Measurements from ENCODE around the gene SULT2B1. TPM values are rescaled to one million over a fixed set of nuclear protein-coding genes. Genes with fewer than 3 reads are reported as not detected.
"Not testable (repeated sequence)": the region's sequence is repeated elsewhere in the genome, so short reads cannot be mapped to it uniquely, and the experiment has no call there.

SULT2B1 gene
- total RNA-seq (2014; rRNA removed; shearing (Covaris generic); ENCODE audit: low replicate concordance): 0.20 TPM in 1 of 2 replicates, not detected in the other

DNA sequence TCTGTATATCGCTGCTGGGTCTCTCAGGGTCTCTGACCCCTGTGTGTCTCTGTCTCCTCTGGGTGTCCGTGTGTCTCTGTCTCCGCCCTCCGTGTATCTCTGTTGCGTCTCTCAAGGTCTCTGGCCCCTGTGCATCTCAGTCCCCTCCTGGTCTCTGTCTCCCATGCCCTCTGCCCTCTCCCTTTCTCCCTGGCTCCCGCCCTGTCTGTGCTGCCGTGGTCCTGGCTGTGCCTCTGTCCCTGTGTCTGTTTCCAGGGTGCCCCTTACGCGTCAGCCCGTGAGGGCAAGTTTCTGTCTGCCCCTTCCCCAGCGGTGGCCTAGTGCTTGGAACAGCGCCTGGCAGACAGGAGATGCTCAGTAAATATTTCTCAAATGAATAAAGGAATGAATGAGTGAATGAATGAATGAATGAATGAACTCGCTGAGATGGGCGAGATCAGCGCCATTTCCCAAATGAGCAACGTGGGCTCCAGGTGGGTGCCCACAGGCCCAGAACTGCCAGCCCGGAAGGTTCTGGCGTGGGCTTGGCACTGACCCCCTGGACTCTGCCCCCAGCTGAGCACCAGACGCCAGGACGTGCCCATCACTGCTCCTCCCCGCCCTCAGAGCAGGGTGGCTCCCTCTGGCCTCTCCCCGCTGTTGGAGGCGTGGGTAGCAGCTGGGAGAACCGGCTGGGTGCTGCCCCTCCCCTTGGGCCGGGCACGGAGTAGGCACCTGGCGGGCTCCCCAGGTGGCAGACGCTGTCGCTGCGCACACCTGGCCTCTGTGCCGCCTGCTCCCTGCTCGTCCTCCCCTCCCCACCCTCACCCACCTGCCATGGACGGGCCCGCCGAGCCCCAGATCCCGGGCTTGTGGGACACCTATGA lies at the start of gene SULT2B1:
SULT2B1 (plus strand) TSS at position 736 of the 866 bp plus-strand sequence; CDS start at position 817, 81 bp downstream.
- no peak for DNase-seq (ENCODE audit: low read depth)
- in situ Hi-C loops (cut with HindIII; ENCODE audit: low pct_unique_long_range_greater_than_20kb, low sequenced_read_pairs): no loop called here

DNA sequence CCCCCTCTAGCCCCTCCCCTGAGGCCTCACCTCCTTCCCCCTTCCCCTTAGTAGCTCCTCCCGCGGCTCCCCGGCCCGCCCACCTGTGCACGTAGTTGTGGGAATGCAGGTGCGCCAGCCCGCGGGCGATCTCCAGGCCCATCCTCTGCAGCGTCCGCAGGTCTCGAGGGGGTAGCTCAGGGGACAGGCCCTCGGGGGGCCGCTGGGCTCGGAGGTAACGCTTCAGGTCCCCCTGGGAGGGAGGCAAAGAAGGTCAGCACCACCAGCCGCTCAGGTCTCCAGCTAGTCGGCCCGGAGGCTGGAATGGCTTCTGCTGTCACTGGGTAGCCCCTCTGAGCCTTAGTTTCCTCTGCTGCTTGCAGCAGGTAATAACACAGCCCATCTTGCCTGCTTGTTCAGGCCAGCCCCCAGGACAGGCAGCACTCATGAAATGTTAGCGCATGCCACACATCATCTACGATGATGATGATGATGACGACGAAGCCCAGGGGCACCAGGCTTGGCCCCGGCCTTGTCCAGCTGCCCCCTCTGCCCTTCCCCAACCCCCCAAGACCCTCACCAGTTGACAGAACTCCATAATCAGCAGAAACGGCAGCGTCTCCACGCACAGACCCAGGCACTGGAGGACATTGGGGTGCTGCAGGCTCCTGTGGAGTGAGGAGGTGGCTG lies 49.5 kb upstream of the SULT2B1 start:
- in situ Hi-C loops (cut with HindIII; ENCODE audit: low pct_unique_long_range_greater_than_20kb, low sequenced_read_pairs): no loop called here

GRCh38 chr19:48506138-48506733 lies 45.7 kb upstream of the SULT2B1 start:
- peak; percentile 46 for DNase-seq (ENCODE audit: low read depth)
- in situ Hi-C loops (cut with HindIII; ENCODE audit: low pct_unique_long_range_greater_than_20kb, low sequenced_read_pairs): no loop called here

More for the DNA sequence above, 49.5 kb upstream of the SULT2B1 start:
- DNase-seq (ENCODE audit: low read depth): no peak

- no peak for DNase-seq (ENCODE audit: low read depth)
- in situ Hi-C loops (cut with HindIII; ENCODE audit: low pct_unique_long_range_greater_than_20kb, low sequenced_read_pairs): no loop called here
These were observed 44.0 kb upstream of the SULT2B1 start for GRCh38 chr19:48507911-48508439.

- no peak for DNase-seq (ENCODE audit: low read depth)
- in situ Hi-C loops (cut with HindIII; ENCODE audit: low pct_unique_long_range_greater_than_20kb, low sequenced_read_pairs): no loop called here
These were observed 43.1 kb upstream of the SULT2B1 start for GRCh38 chr19:48508729-48509411.

DNA sequence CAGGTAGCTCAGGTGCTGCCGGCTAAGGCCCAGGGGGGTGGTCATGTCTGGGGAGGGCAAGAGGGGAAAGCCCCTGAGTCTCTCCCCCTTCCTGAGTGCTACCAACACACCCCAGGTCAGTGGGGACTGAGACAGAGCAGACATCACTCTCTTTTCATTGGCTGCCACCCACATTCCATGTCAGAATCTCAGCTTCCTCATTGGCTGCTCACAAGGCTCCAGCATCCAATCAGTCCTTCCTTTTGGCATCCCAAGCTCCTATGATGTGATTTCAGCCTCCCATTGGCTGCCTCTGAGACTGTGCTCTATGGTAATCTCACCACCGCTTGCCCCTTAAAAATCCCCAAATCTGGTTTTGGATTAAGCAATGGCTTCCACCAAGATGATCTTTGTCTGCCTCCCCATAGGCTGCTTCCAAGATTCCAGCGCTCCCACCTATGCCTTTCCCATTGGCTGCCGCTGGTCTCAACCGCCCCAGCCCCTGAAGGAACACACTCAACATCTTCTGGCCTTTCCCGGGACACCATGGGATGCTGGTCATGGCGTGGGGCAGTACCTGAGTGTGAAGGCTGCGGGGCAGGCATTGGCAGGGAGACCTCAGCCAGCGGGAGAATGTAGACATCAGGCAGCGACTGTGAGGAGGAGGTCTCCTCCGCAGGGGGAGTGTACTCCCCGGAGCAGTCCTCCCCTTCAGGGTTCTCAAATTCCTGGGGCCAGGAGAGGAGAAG lies 42.3 kb upstream of the SULT2B1 start:
- in situ Hi-C loops (cut with HindIII; ENCODE audit: low pct_unique_long_range_greater_than_20kb, low sequenced_read_pairs): no loop called here
- DNase-seq (ENCODE audit: low read depth): no peak

GRCh38 chr19:48510421-48511268 lies 41.3 kb upstream of the SULT2B1 start:
- in situ Hi-C loops (cut with HindIII; ENCODE audit: low pct_unique_long_range_greater_than_20kb, low sequenced_read_pairs): no loop called here
- no peak for DNase-seq (ENCODE audit: low read depth)

DNA sequence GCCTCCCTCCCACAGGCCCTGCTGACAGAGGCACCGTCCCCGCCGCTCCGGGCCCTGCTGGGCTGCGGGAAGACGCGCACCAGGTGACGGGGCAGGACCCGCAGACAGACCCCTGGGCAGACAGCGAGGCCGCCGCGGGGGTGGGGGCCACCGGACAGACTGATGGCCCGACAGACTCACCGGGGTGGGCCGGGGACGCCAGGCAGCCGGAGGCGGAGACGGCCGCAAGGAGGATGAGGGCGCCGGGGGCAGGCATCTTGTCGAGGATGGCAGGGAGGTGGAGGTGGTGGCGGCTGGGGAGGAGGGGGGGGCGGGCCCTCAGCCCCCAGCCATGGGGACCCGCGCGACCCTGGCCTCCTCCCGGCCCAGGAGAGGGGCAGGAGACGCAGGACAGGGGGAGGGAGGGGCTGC lies 40.6 kb upstream of the SULT2B1 start:
- in situ Hi-C loops (cut with HindIII; ENCODE audit: low pct_unique_long_range_greater_than_20kb, low sequenced_read_pairs): no loop called here
- no peak for DNase-seq (ENCODE audit: low read depth)

DNA sequence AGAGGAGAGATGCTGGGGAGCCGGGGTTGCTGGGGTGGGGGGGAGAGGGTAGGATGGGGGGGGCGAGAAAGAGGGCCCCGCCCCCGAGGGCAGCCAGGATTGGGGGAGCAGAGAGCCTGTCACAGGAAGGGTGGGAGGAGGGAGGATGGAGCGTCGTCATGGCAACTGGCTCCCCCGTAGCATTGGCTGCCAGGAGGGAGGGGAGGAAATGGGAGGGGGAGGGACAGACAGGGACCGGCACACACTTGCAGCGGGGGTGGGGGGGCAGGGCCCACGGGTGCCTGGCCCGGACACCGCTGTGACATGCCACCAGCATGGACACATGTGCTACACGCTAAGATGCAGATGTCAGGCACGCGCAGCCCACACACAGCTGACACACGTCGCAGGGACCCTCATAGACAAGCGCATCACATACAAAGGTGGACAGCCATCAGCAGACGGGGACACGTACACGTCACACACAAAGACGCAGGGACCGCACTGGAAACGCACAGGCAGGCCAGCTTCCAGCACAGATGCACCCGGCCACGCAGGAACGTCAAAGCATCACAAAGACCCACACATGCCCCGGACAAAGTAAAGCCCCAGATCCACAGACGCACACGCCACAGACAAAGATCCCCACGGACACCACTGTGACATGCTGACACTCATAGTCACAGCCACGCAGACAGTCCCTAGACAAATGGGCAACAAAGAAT lies 40.0 kb upstream of the SULT2B1 start, which contains the start of gene LMTK3:
LMTK3 (minus strand) TSS at position 36 of the 704 bp plus-strand sequence. CDS start 259 bp downstream, outside the sequence.
- in situ Hi-C loops (cut with HindIII; ENCODE audit: low pct_unique_long_range_greater_than_20kb, low sequenced_read_pairs): no loop called here
- DNase-seq (ENCODE audit: low read depth): no peak

- in situ Hi-C loops (cut with HindIII; ENCODE audit: low pct_unique_long_range_greater_than_20kb, low sequenced_read_pairs): no loop called here
- no peak for DNase-seq (ENCODE audit: low read depth)
These were observed 39.3 kb upstream of the SULT2B1 start for GRCh38 chr19:48512504-48513288.

DNA sequence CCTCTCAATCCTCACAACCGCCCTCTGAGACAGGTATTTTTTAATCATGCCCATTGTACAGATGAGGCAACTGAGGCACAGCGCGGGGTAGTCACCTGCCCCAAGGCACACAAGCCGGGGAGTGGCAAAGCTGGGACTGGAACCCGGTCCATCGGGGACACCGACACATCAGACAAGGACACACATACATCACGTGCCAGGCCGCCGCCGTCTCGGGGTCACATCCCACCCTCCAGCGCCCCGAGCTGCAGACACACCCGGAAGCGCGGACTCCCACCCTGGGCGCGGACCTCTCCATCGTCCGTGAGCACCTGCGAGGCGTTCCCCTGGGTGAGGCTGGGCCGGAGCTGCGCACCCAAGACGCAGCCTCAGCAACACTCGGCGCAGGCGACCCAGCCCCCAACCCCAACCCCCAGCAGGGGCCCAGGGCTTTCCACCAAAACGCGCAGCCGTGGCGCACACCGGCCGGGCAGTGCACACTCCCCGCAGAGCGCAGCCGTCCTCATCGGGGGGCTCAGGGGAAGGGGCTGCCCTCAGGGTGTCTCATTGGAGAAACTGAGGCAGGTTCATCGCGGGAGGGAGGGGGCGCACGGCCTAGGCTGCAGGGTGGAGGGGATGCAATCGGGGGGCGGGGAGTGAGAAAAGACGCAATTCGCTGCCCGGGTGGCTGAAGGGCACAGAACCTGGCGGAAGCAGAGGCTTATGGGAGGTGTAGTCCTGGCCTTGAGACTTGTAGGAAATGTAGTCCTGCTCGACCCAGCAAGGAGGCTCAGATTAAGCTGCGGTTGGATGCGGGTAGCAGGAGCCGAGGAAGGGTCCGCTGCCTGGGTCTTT lies 38.5 kb upstream of the SULT2B1 start:
- DNase-seq (ENCODE audit: low read depth): peak; percentile 58
- in situ Hi-C loops (cut with HindIII; ENCODE audit: low pct_unique_long_range_greater_than_20kb, low sequenced_read_pairs): no loop called here

- no peak for DNase-seq (ENCODE audit: low read depth)
- in situ Hi-C loops (cut with HindIII; ENCODE audit: low pct_unique_long_range_greater_than_20kb, low sequenced_read_pairs): no loop called here
These were observed 37.9 kb upstream of the SULT2B1 start for GRCh38 chr19:48514123-48514458.

DNA sequence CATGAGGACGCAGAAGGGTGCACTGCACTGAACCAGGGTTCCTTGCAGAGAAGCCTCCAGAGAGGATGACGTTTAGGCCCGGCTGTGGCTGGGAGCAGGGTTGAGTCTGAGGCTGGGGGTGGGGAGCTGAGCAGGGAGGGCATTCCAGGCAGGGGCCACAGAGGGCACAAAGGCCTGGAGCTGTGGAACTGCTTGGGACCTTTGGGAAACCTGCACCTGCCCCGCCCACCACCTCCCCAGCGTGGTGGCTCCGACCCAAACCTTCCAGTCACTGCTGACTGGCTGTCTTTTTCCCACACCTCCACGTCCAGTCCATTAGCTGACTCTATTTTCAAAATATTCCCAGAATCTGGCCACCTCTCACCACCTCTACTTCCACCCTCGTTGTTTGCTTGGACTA lies 35.4 kb upstream of the SULT2B1 start:
- no peak for DNase-seq (ENCODE audit: low read depth)
- in situ Hi-C loops (cut with HindIII; ENCODE audit: low pct_unique_long_range_greater_than_20kb, low sequenced_read_pairs): no loop called here

- no peak for DNase-seq (ENCODE audit: low read depth)
- in situ Hi-C loops (cut with HindIII; ENCODE audit: low pct_unique_long_range_greater_than_20kb, low sequenced_read_pairs): no loop called here
These were observed 33.8 kb upstream of the SULT2B1 start for GRCh38 chr19:48518207-48518606.

DNA sequence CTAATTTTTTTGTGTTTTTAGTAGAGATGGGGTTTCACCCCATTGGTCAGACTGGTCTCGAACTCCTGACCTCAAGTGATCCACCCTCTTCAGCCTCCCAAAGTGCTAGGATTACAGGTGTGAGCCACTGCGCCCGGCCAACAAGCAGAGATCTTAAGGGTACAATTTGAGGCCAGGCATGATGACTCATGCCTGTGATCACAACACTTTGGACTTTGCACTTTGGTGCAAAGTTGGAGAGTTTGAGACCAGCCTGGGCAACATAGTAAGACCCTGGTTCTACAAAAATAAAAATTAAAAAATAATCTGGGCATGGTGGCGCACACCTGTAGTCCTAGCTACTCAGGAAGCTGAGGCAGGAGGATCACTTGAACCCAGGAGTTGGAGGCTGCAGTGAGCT lies 32.5 kb upstream of the SULT2B1 start:
- in situ Hi-C loops (cut with HindIII; ENCODE audit: low pct_unique_long_range_greater_than_20kb, low sequenced_read_pairs); DNase-seq (ENCODE audit: low read depth): not testable (repeated sequence)
